Smooth muscle cell (in vitro differentiated cells): ENCODE results near the gene TOMM20. TPM values are rescaled to one million over a fixed set of nuclear protein-coding genes. Genes with fewer than 3 reads are reported as not detected.
"Not testable (repeated sequence)": the region's sequence is repeated elsewhere in the genome, so short reads cannot be mapped to it uniquely, and the experiment has no call there.

Experiments used
- DNase-seq: peaks from one replicate; lab custom pipeline; 2025; ENCODE audit not compliant: unreplicated experiment; lab: John Stamatoyannopoulos, UW
- H2AFZ ChIP-seq: fragments of 200-600 bp; sonication (generic); 2 replicates; pipeline ENCODE4 v1.6.0; 2016; ENCODE audit warnings: antibody characterized with exemption, low read depth, mild to moderate bottlenecking
- H3F3A ChIP-seq: fragments of 200-600 bp; sonication (generic); 2 replicates; pipeline ENCODE4 v1.6.0; 2017; ENCODE audit warnings: antibody characterized with exemption, low read depth
- H3K27ac ChIP-seq: fragments of 200-600 bp; sonication (generic); 2 replicates; pipeline ENCODE4 v1.5.1; 2016; ENCODE audit warnings: low read depth, mild to moderate bottlenecking
- H3K27me3 ChIP-seq: fragments of 200-600 bp; sonication (generic); 2 replicates; pipeline ENCODE4 v1.6.1; 2016; ENCODE audit warnings: low read depth, mild to moderate bottlenecking
- H3K36me3 ChIP-seq: fragments of 200-600 bp; sonication (generic); 2 replicates; pipeline ENCODE4 v1.5.1; 2016; ENCODE audit warnings: low read depth
- H3K4me1 ChIP-seq: fragments of 200-600 bp; sonication (generic); 2 replicates; pipeline ENCODE4 v1.5.1; 2016; ENCODE audit warnings: low read depth
- H3K4me2 ChIP-seq: fragments of 200-600 bp; sonication (generic); 2 replicates; pipeline ENCODE4 v1.6.0; 2016; ENCODE audit warnings: mild to moderate bottlenecking
- H3K4me3 ChIP-seq: fragments of 200-600 bp; sonication (generic); 2 replicates; pipeline ENCODE4 v1.5.1; 2016; ENCODE audit warnings: mild to moderate bottlenecking
- H3K79me2 ChIP-seq: fragments of 200-600 bp; sonication (generic); 2 replicates; pipeline ENCODE4 v1.6.0; 2016; ENCODE audit warnings: low read depth, mild to moderate bottlenecking
- H3K9ac ChIP-seq: fragments of 200-600 bp; sonication (generic); 2 replicates; pipeline ENCODE4 v1.6.0; 2016; ENCODE audit warnings: low read depth
- H3K9me3 ChIP-seq: fragments of 200-600 bp; sonication (generic); replicated peaks from 2 replicates; pipeline ENCODE4 v1.5.1; 2016; ENCODE audit warnings: low read depth
- H4K20me1 ChIP-seq: fragments of 200-600 bp; sonication (generic); 2 replicates; pipeline ENCODE4 v1.6.0; 2016; ENCODE audit warnings: low read depth
- CTCF ChIP-seq: fragments of 200-600 bp; sonication (generic); IDR thresholded peaks from 2 replicates; pipeline ENCODE4 v1.5.1; 2017; ENCODE audit warnings: borderline replicate concordance, mild to moderate bottlenecking, antibody characterized with exemption; ENCODE audit not compliant: insufficient read depth, poor library complexity, severe bottlenecking
- WGBS: methylation state at CpG from one replicate; pipeline ENCODE4 v1.1.7; 2016; ENCODE audit warnings: low lambda C conversion rate; 5-methylcytosine and 5-hydroxymethylcytosine counted together
- polyA plus RNA-seq: library from polyadenylated mRNA; unstranded; fragments of >200 nt; fragmentation: Nextera tagmentation; extraction: Ambion mirVana; gene quantifications from 2 replicates; pipeline ENCODE4 v1.2.1, GENCODE V29; 2016
- total RNA-seq: library from RNA; depleted of rRNA; stranded (reverse); fragments of >200 nt; gene quantifications from 2 replicates; pipeline ENCODE4 v1.2.3, GENCODE V29; 2014

TOMM20 gene
- total and polyA plus RNA-seq, 2 experiments from 2014 or later = 46.1 to 82.1 TPM

DNA sequence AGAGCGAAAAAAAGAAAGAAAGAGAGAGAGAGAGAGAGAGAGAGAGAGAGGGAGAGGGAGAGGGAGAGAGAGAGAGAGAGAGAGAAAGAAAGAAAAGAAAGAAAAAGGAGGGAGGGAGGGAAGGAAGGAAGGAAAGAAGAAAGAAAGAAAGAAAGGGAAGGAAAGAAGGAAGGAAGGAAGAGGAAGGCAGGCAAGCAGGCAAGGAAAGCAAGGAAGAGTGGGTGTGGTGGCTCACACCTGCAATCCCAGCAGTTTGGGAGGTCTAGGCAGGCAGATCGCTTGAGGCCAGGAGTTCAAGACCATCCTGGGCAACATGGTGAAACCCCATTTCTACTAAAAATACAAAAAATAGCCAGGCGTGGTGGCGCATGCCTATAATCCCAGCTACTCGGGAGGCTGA lies 47.8 kb downstream of the TOMM20 start:
- Histone ChIP-seq H3K4me1 (peaks cover 21% of the 10 kb centered on the region), H3F3A (peaks cover 26% of the 10 kb centered on the region)
- H3K4me2 ChIP-seq, DNase-seq, H3K9me3 ChIP-seq, H3K27me3 ChIP-seq, H3K4me3 ChIP-seq, H3K9ac ChIP-seq, H3K36me3 ChIP-seq, H3K27ac ChIP-seq, H3K79me2 ChIP-seq, H2AFZ ChIP-seq, H4K20me1 ChIP-seq: not testable (repeated sequence)
- WGBS = 100% methylated on average over 5 of the region's 5 CpGs

- WGBS = 99% methylated on average over 4 of the region's 4 CpGs
- H3K79me2 ChIP-seq = not testable (repeated sequence)
Observed at GRCh38 chr1:235080297-235080657, 48.4 kb downstream of the TOMM20 start.

DNA sequence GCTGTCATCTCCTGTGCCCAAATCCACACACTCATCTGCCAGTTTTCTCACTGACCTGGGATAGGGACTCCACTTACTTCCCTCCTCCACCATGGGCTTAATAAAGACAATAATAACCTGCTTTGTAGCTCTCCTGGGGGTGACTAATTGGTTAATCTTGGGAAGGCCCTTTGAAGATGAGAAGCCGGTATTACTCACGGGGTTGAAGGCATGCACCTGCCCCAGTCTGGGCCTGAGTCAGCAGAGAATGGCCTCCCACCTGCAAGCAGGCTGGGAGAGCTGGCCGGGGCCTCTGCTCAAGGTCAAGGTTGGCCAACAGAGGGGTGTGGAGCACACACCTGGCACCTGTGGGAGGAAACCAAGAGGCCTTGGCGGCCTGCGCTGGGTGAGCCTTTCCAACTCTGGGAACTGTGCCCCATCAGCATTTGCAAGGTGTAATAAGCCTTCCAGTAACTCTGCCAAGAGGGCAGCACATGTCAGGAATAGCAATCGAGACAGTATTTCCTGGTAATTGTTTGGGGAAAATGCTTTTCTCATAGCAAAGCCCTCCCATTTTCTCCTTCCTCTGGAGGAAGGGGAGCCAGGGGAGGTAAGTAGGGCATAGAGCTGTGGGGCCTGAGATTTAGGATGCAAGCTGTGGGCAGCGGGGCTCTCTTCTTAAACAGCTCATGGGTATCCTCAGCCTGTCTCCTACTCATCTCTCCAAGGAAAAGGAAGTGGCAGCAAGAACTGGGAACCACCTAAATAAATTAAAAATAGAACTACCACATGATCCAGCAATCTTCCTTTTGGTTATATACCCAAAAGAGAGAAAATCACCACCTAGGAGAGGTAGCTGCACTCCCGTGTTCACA lies 49.0 kb downstream of the TOMM20 start:
- peaks cover 26% of the 10 kb centered on the region for H3K4me1 ChIP-seq
- no peak overlapping the region for H2AFZ ChIP-seq
- no peak for DNase-seq
- H3K79me2 ChIP-seq = no peaks in the 10 kb centered on the region
- H4K20me1 ChIP-seq = no peaks in the 10 kb centered on the region
- H3F3A ChIP-seq = peaks cover 35% of the 10 kb centered on the region
- peak overlapping the region; percentile 40 for H3K4me2 ChIP-seq
- H3K9me3 ChIP-seq = no peaks in the 10 kb centered on the region
- WGBS = 71% methylated on average over 8 of the region's 8 CpGs
- no peaks in the 10 kb centered on the region for H3K27me3 ChIP-seq
- peak overlapping the region; percentile 38 for H3K9ac ChIP-seq
- H3K36me3 ChIP-seq = no peaks in the 10 kb centered on the region
- H3K4me3 ChIP-seq = no peak overlapping the region
- peak overlapping the region; percentile 82 for H3K27ac ChIP-seq
- no peak for TF ChIP-seq CTCF

More at GRCh38 chr1:235080297-235080657, 48.4 kb downstream of the TOMM20 start:
- DNase-seq, H3K27me3 ChIP-seq, H3K9ac ChIP-seq, H3K36me3 ChIP-seq, H4K20me1 ChIP-seq, H2AFZ ChIP-seq, H3K9me3 ChIP-seq, H3K4me2 ChIP-seq, H3K4me3 ChIP-seq: not testable (repeated sequence)
- H3K4me1 ChIP-seq = peaks cover 21% of the 10 kb centered on the region
- peaks cover 31% of the 10 kb centered on the region for H3F3A ChIP-seq
- peak overlapping the region; percentile 82 for H3K27ac ChIP-seq

- Histone ChIP-seq H3K27me3 (no peaks in the 10 kb centered on the region), H3K4me3 (no peak overlapping the region), H3K4me2 (peak overlapping the region; percentile 40), H3K27ac (peak overlapping the region; percentile 82), H4K20me1 (no peaks in the 10 kb centered on the region), H3K4me1 (peaks cover 35% of the 10 kb centered on the region), H2AFZ (no peak overlapping the region), H3K36me3 (no peaks in the 10 kb centered on the region), H3K9me3 (no peaks in the 10 kb centered on the region), H3F3A (peaks cover 35% of the 10 kb centered on the region), H3K9ac (peak overlapping the region; percentile 38), H3K79me2 (no peaks in the 10 kb centered on the region)
- TF ChIP-seq CTCF = no peak
- no peak for DNase-seq
- 47% methylated on average over 9 of the region's 9 CpGs for WGBS
Observed at GRCh38 chr1:235078480-235079381, 49.9 kb downstream of the TOMM20 start.
